Stimulated activated CD8-positive, alpha-beta memory T cell treated with anti-CD3 and anti-CD28 coated beads, Interleukin-15, amount 100 ng/mL, for 48 hours (primary cell): ENCODE data around the gene HSD11B2.

Experiments
- DNase-seq, 2 donors: peaks; one replicate each; pipeline ENCODE4 v3.0.0-alpha.2; 2020; ENCODE audit warnings: low read depth in 2 of 2

HSD11B2 gene

GRCh38 chr16:67430977-67431774, at the start of gene HSD11B2:
HSD11B2 (plus strand) TSS chr16:67431121; CDS start chr16:67431249, 128 bp downstream.
- DNase-seq, result no peak

DNA sequence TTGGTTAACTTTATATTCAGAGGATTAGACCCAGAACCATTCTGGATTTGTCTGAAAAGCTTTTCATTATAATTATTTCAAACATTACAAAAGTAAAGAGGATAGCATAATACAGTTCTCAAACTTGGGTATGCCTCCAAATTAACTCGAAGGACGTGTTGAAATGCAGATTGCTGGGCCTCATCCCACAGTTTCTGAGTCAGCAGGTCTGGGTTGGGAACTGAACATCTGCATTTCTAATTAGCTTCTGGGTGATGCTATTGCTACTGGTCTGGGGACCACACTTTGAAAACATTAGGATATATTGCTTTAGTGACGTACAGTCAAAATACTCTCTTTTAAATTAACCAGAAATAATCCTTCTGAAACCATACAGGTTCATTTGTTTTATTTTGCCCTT, 47.6 kb upstream of the HSD11B2 start:
- DNase-seq, result no peak

GRCh38 chr16:67384778-67385510, 46.0 kb upstream of the HSD11B2 start:
- DNase-seq, result no peak

- no peak for DNase-seq
Measured at GRCh38 chr16:67386861-67387455, 44.0 kb upstream of the HSD11B2 start.

DNA sequence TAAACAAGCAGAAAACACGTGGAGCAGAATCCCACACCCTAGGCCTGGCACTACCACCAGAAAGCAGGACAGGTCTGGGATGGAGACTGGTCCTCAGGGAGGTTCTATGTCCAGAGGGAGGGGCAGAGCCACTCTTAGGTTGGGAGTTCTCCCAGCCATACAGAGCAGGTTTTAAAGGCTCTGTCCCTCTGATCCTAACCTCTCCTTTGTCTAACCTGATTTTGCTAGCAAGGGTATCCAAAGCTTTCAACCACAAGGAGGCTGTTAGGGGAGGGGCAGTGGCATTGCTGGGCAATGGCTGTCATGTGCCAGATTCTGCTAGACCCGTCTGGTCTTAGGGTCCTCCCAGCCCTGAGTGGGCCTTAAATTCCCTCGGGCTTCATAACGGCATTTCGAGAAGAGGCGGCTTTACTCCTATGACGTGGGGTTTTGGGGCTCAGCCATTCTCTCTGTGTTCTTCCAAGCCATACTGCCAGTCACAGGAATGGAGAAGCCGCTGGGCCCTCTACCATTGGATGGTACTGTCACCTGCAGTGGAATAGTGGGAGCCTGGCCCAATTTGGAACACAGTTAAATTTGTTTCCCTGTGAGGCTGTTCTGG, 43.3 kb upstream of the HSD11B2 start:
- DNase-seq, result no peak

- DNase-seq, result no peak
Measured at GRCh38 chr16:67388191-67388590, 42.7 kb upstream of the HSD11B2 start.

DNA sequence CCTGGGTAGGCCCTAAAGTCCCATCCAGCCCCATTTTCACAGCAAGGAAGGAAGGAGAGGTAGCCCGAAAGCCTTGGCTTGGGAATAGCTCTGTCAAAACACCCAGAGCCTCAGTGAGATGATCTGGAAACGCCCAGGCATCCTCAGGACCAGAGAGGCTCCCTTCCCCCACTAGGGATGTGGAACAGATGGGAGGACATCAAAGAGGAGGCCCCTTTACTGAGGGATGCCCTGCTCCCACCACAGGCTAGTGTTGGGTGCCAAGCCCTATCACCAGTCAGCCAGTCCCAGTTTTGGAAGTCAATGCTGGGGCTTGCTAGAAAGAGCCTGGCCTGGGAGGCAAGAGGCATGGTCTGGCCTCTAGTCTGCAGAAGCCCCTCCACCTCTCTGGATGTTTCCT, 42.3 kb upstream of the HSD11B2 start:
- no peak for DNase-seq

- DNase-seq, result no peak
Measured at GRCh38 chr16:67389911-67390815, 40.8 kb upstream of the HSD11B2 start.

GRCh38 chr16:67390816-67391423, 40.0 kb upstream of the HSD11B2 start:
- DNase-seq, result no peak

GRCh38 chr16:67391424-67392300, 39.3 kb upstream of the HSD11B2 start:
- DNase-seq, result no peak

DNA sequence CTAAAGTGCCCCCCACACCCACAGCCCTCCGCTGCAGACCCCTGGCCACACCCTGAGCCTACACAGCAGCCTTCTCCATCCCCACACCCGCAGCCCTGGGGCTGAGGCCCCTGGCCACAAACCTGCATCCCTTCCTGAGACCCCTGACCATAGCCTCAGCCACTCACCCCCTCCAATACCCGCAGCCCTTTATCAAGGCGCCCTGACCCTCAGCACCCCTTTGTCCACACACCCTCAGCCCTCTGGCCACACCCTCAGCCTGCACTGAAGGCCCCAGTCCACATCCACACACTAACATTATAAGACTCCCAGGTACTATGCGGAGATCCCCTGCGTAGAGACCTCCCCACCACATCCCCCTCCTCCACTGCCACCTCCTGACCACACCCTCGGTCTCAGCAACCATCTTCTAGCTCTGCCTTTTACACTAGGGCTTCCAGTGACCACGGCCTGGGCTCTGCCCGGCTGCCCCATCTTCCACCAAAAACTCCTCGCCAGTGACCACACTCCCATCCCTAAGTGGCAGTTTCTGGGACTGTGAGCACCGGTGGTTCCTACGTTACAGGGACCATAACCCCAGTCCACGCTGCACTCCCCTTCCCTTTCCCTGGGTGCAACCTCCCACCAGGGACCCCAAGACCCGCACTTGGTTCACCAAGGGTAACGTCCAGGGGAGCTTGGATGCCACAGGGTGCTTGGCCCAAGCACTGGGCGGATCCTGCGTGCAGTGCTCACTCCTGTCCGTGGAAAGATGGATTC, 38.4 kb upstream of the HSD11B2 start:
- no peak for DNase-seq

GRCh38 chr16:67393111-67393787, 37.7 kb upstream of the HSD11B2 start, which contains the start of gene TPPP3:
TPPP3 (minus strand) TSS chr16:67393498; CDS start chr16:67391111, 2,387 bp downstream.
- peak; percentile 32 to 36 for DNase-seq

- no peak for DNase-seq
Measured at GRCh38 chr16:67393788-67394154, 37.1 kb upstream of the HSD11B2 start.

DNA sequence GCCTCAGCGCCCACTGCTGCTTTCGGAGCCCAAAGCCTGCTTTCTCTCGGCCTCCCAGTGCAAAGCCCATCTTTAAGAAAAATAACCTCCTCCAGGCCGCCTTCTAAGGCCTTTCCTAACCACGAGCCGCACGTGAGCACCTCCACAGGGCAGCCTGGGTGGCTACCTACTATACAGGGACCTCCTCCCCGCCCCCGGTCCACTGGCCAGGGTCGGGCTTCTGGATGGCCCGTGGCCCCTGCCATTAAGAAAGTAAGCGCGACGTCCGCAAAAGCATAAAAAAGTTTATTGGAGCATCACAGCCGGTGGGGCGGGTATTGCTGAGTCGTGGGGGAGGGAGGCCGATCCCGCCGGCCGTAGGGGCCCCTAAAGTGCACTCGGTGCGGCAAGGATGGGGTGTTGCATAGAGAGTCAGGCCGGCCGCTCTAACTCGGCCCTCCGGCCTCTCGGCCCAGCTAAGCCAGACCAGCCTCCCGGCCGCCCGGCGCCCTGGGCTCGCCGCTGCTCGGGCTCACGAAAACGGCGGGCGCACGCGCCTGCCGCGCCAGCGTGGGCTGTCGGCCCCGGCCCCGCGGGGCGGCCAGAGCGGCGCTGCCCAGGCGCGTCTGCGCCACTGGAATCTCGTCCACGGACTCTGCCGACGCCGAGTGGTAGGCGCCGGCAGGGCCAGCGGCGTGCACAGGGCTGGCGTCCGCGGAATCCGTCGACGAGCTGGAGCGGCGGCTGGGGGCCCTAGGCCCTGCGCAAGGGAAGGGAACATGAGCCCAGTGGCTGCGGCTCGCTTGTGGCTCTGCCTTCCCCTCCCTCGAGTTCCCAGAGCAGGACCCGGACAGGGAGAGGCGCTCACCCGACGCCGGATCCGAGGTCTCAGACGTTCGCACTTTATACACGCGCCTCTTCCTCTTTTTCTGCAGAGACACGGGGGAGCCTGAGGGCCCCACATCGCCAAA, 36.5 kb upstream of the HSD11B2 start:
- no peak for DNase-seq

- DNase-seq, result no peak
Measured at GRCh38 chr16:67395105-67395457, 35.8 kb upstream of the HSD11B2 start.

- DNase-seq, result no peak
Measured at GRCh38 chr16:67395458-67396158, 35.3 kb upstream of the HSD11B2 start.
